Right renal cortex interstitium (tissue), 3 donors: ENCODE data around the gene LY6G5C. TPM values are rescaled to one million over a fixed set of nuclear protein-coding genes. Genes with fewer than 3 reads are reported as not detected.
A peak's percentile ranks its signal among the peaks of the same experiment; 100 is the strongest.

ENCODE experiments used
- DNase-seq, 3 donors: peaks; one replicate each; pipeline ENCODE4 v3.0.0-alpha.2; 2013; ENCODE audit warnings: low read depth in 3 of 3, low spot score in 2 of 3
- polyA plus RNA-seq, 3 donors: library from polyadenylated mRNA; unstranded; fragments of 120-200 nt; gene quantifications; one replicate each; pipeline ENCODE4 v1.2.1, GENCODE V29; 2013; ENCODE audit not compliant: insufficient read length in 3 of 3

LY6G5C gene, protein sequence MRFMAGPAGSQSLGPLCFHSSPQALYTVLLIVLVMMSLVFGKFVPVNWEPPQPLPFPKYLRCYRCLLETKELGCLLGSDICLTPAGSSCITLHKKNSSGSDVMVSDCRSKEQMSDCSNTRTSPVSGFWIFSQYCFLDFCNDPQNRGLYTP
- 1 to 10 TPM; 2.4 to 3.2 (median 2.5) TPM for polyA plus RNA-seq

DNA sequence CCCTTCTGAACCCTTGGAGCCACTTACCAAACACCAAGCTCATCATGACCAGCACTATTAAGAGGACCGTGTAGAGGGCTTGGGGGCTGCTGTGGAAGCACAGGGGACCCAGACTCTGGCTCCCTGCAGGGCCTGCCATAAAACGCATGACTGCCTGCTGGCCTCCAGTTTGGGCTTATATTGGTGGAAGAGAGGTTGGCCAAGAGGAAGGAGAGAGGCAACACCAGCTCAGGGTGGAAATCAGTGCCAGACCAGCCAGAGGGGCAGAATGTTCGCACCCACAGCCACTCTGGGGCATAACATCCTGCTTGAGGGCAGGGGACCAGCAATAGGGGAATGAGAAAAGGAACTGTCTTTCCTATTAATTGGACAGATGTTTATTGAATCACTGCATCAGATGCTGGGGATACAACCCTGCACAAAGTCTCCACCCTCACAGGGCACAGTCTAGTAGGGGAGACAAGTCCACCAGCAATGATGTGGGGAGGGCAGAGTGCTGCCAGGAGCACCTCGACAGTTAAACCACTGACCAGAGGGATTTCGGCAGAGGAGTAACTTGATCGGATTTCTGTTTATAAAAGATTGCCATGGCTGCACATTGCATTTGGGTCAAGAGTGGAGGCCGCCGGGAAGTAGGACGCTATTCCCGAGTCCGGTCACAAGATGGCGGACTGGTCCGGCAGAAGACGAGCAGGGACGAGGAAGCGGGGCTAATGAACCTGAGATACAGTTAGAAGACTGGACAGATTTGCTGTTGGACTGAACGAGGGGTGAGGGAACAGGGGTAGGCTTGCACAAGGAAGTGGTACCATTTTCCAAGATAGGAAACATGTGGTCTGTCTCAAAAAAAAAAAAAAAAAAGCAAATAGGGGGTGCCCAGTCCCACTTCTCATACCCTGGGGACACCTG, at the start of gene LY6G5C:
TSS of gene LY6G5C (minus strand) at position 842 of the 909 bp plus-strand sequence. CDS start at position 148, 694 bp downstream.
- no peak for DNase-seq

DNA sequence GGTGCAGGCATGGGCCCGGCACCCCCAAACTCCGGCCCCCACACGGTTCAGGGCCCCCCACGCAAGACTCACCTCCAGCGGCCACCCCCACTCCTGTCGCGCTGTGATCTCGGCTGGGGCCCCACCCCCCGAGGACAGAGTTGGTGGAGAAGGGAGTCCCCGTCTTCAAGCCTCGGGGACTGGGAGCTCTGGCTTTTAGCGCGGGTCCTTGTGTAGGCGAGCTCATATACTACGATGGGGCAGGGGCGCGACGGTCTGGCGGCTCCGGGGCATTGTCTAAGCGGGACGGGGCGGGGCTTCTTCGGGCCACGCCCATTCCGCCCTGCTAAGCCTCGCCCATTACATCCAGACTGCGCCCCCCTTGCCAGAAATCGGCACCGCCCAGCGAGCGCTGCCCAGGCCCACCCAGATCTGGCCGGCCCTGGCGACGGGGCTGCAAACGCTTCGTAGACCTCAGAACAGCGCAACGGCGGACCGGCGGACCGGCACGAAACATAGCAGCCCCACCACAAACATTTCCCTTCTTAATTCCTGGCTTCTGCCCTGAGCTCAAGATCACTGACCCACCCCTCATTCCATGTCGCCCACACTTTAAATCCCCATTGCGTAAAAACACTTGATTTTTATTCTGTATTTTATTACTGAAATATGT, 49.2 kb upstream of the LY6G5C start:
- DNase-seq, result peak; percentile 62 to 89 (median 88)

DNA sequence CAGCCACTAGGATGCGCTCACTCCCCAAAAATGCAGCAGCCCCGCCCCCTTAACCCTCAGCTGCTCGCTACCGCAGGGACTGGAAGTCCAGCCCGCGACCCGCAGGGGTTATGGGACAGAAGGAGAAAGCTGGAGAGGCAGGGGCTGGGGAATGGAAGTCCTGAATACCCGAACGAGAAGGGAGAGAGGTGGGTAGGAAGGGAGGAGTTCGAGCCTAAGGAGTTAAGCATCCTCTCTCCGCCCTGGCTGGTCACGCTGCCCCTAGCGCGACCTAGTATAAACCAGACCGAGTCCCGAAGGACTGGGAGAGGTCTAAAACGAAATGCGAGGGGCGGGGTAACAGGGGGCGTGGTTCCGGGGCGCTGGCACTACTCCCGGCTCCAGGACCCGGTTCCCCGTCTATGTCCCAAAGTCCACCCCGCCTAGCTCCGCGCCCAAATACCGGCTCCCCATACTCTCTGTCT, 48.7 kb upstream of the LY6G5C start:
- peak; percentile 86 to 89 (median 89) for DNase-seq

DNA sequence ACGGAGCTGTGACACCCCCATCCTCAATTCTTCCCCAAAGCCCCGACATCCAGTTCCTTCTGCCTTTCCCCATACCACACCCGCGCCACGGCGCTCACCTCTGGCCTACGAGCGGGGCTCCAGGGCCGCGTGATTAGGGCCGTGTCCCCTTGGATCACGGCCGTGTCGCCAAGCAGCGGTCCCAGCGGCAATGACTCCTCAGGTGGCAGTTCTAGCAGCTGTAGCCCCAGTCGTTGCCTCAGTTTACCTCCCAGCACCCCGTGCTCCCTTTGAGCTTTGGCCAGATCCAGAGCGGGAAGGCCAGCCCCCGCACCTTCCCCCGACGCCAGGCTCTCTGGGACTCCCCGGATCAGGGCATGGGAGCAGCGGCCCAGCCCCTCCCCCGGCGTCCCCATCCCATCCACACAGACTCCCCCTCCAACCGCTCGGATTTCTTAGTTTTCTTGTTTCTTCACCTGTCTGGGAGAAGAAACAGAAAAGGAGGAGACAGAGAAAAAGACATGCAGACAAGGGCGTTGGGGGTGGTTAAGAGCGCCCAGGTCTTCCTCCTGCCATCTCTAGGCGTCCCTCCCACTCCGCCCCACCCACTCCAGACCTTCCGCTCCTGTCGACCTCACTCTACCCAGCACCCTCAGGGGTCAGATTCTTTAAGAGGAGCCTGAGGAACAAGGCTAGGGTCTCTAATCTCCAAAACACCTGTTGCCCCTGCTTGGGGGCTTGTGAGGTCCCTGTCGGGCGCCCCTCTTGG, 48.1 kb upstream of the LY6G5C start, which contains the start of gene DDAH2:
TSS of gene DDAH2 (minus strand) at position 533 of the 748 bp plus-strand sequence. CDS start at position 395, 138 bp downstream.
- DNase-seq, result no peak

DNA sequence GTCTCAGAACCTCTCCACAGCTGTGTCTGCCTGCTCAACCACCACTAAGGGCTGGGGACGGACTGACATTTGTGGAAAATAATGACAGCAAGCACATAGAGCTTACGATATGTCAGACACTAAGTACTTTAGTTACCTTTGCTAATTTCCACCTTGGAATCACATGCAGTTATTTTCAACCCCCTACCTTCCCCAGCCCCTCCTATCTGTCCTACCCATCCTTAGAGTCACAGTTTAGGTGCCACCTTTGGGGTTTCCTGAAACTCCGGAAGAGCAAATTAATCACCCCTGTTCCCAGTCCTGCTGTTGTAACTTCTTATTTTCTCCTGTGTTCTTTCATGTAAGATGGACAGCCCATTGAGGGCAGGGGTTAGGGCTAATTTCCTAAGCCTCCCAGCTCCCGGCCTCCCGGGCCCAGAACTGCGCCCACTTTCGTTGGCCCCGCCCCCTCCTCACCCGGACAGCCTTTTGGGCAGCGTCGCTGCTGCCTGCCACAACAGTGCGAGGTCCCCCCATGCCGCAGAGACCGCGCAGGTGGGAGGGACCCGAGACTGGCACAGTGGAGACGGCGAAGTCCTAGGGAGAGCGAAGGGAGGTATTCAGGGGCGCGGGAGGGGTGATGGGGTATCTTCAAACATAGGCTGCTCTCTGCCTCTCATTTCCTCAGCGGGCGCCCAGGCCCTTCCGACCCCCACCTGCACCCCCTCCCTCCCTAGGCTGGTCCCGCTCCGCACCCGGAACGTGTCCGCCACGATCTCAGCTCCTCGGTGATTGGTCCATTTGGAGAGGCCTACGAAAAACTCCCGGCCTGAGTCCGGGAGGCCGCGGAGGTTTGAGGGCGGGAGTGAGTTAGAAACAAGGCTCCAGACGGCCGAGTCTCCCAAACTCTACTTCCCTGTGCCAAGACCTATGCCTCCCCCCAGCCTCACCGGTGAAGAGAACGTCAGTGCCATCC, 47.1 kb upstream of the LY6G5C start:
- DNase-seq, result no peak

DNA sequence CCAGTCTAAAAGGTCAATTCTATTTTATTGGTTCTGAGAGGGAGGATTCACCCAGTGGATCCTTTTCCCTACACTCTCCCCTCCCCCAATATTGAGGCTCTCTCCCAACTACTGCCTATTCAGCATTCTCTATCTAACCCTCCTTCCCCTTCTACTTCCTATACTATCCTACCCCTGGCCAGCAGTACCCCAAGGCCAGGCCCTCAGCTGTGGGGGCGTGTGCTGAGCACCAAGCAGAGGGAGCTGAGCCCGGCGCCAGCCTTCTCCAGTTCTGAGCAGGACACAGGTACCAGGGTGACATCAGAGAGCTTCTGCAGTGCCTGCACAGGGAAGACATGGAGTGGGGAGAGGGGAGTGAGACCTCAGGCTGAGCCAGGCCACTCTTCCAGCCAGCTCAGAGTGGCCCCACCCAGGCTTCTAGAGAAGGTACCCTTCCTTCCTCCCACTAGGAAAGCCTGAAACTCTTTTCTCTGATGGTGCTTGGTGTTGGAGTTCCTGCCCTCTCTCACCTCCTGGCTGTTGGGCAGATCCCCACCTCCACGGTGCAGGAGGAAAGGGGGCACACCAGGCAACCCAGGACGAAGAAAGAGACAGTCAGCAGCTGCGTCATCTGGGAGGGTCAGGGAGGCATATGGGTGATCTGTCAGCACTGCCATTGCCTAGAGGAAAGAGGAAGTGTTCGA, 46.3 kb upstream of the LY6G5C start:
- DNase-seq, result no peak

DNA sequence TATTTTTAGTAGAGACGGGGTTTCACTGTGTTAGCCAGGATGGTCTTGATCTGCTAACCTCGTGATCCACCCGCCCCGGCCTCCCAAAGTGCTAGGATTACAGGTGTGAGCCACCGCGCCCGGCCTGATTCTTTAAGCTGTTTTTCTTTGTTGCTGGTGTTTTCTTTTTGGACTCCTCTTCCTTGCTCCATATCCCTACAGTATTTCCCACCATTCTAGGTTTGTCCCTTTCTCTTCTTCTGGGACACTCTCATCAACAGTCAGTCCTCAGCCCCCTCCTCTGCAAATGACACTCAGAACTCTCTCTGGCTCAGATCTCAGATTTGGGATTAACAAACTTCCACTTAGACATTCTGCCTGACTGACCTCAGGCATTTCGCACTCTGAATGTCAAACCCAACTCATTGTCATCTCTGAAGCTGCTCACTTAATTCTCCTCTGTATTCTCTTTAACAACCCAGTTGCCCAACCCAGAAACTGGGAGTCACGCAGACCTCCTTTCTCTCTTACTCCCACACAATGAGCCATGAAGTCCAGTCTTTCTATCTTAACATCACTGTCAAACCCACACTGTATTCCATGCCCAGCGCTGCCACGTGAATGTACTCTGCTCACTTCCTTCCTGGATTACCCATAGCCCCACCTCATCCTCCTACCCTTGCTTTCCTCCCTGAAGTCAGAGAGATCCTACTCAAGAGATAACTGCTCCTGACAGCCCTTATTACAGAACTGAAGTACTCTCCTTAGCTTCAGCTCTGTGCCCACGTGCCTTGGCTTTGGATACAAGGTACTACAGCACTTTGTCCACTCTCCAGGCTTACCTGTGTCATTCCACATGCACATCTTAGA, 44.9 kb upstream of the LY6G5C start:
- DNase-seq, result no peak

DNA sequence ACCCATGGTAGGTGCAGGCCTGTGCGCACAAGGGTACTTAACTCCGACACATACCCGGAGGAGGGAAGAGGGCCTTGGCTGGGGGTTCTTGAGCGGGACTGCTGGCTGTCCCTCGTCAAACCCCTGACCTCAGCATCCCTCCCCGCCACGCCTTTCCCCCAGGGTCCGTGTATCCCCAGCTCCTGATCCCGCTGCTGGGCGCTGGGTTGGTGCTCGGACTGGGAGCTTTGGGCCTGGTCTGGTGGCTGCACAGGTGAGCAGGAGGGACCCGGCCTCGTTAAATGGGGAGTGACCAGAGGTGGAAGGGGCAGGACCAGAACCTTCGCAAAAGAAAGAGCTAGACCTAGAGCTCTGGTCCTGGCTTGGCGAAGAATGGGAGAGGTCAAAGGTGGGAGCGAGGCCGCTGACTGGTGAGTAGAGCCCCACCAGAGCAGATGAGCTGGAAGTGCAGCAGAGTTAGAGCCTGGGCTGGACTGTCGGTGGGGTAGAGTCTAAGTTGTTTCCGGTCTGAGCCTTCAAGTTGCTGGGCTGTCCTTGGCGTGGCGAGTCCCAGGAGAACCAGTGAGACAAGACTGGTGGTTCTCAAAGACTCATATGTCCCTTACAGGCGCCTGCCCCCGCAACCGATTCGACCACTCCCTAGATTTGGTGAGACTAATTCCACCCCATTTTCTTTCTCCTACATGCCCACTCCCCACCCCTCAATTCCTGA, 43.3 kb upstream of the LY6G5C start:
- no peak for DNase-seq

DNA sequence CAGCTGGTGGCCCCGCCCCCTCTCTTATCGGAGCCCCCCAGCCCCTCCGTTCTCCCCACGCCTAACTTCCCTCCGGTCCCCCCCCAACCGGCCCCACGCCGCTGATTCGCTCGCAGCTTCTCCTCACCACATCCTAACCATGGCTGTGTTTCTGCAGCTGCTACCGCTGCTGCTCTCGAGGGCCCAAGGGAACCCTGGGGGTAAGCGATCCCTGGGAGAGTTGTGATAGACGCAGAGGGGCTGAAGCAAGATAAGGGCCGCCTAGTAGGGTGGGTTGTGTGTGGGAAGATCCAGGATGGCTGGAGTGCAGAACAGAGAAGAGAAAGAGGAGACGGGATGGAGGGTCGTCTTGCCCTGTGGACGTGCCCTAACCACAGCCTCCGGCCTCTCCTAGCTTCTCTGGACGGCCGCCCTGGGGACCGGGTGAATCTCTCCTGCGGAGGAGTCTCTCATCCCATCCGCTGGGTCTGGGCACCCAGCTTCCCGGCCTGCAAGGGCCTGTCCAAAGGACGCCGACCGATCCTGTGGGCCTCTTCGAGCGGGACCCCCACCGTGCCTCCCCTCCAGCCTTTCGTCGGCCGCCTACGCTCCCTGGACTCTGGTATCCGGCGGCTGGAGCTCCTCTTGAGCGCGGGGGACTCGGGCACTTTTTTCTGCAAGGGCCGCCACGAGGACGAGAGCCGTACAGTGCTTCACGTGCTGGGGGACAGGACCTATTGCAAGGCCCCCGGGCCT, 42.5 kb upstream of the LY6G5C start, which contains the start of gene MPIG6B:
TSS of gene MPIG6B (plus strand) at position 129 of the 735 bp plus-strand sequence. CDS start at position 140, 11 bp downstream.
- DNase-seq, result no peak

DNA sequence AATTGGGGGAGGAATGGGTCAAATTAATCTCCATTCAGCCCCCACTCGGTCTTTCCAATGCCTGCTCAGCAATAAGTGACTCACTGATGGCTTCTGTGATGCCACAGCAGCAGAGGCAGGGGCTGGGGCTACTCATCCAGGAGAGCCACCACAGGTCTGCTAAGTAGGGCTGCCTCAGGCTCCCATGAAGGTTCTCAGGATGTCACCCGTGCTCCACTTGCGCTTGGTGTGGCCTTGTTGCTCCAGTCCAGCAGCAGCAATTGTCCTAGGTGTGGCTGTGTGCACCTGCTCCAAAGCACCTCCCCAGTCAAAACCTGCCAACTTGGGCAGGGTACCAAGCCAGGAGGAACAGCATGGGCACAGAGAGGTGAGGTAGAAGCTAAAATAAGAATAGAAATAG, 41.3 kb upstream of the LY6G5C start:
- no peak for DNase-seq

DNA sequence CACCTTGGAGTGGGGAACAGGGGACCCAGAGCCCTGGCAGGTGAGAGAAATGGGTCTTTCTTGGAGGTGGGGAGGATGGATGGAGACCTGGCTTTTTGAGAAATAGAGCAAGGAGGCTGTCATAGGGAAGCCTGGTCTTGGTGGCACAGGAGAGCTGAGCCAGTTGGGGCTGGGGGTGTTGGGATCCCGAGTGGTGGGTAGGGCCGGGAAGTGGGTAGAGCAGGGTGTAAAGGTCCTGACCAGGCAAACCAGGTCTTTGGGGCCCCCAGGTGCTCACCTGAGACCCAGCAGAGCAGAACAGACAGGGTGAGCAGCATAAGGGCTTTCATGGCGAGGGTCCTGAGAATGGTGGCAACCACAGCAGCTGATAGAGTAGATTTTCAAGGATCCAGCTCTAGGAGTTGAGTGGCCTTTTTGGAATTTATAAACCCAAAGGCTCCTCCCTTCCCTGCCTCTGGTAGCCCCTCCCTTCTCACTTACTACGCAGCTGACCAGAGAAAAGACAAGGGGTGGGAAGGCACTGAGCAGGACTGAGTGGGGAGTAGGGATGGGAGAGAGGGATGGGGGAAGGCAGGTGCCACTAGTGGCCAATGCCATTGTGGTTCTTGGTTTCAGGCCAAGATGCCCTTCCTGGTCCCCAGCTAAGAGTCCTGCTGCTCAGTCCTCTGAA, 40.6 kb upstream of the LY6G5C start, which contains the start of gene LY6G6C:
TSS of gene LY6G6C (minus strand) at position 396 of the 670 bp plus-strand sequence. CDS start at position 329, 67 bp downstream.
- no peak for DNase-seq

DNA sequence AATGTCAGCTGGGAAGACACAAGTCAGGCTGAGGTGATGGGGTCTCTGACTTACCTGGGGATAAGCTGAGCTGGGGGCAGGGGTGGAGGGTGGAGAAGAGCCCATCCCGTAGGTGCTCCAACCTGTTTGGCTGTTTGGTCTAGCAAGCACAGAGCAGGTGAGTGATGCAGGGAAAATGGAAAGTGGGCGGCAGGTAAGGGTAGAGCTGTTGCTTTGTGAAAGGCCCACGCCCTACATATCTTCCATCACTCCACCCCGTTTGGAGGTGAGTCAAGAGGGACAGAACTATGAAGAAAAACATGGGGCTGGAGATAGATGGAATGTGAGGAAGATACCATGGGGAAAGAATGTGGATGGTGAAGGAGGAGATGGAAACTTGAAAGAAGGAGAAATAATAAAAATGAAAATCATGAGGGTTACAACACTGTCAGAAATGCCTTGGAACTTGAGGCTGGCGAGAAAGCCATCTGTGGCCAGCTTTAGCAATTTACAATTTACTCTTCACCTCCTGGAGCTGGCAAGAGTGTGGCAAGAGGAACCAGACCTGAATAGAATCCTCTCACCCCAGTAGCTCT, 39.4 kb upstream of the LY6G5C start:
- DNase-seq, result no peak

DNA sequence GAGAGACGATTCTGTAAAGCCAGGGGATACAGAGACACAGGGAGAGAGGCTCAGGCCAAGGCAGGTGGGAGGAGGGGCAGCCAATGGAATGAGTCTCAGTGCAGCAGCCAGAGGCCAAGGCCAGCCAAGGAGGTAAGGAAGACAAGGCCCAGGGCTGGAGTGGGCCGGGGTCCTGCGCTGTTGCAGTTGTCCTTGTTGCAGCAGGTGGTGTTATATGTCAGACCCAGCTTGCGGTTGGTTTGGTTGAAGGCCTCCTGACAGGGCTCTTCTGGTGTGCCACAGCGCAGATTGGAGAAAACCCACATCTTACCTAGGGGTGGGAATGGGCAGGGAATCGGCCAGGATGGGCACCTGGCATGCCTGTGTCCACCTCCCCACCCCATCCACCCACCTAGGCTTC, 38.1 kb upstream of the LY6G5C start:
- DNase-seq, result no peak

DNA sequence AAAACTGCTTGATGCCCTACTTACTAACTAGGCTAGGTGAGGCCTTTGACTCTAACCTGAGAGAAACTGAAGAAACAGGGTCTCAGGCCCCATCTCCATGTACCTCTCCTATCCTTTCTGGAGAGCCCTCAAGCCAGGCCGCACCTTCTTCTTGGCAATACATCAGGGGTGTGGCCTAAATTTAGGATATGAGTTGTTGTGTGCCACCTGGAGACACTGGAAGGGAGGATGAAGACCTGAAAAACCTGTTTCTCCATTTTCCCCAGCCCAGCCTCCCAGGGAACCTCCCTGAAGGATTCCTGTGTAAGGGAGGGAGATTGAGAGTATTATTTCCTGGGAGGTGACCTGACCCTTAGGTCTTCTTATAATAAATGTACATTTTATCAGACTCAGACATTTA, 37.4 kb upstream of the LY6G5C start:
- no peak for DNase-seq

DNA sequence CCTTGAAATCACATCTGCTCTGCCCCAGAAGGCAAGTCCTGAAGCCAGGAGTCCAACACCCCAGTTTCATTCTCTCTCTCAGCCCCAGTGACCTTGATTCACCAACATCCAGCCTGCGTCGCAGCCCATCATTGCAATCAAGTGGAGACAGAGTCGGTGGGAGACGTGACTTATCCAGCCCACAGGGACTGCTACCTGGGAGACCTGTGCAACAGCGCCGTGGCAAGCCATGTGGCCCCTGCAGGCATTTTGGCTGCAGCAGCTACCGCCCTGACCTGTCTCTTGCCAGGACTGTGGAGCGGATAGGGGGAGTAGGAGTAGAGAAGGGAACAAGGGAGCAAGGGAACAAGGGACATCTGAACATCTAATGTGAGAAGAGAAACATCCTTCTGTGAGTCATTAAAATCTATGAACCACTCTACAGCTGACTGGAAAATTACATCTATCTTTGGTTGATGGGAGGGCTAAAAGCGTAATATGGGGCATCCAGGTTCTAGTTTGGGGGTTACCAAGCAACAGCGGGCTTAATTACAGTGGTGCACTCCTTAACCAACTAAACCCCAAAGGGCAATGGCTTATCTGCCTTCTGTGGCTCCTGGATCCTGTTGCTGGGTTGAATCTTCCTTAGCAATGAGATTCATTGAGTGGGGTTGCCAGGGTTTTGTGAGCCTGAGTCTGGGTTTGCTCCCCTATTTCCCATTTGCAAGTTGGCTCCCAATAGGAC, 36.8 kb upstream of the LY6G5C start:
- no peak for DNase-seq
